Right atrium auricular region (tissue), 2 donors: ENCODE data around the gene LRP1. TPM values are rescaled to one million over a fixed set of nuclear protein-coding genes. Genes with fewer than 3 reads are reported as not detected.

Experiments used
- DNase-seq: peaks from one replicate; pipeline ENCODE4 v3.0.0-alpha.2; 2019; ENCODE audit warnings: low spot score
- H3K27ac ChIP-seq, 2 donors: fragments of 200-600 bp; sonication (generic); 1 replicate in 1 of 2; 2 replicates in 1 of 2; pipeline ENCODE4 v1.5.1; 2016 to 2019
- H3K27me3 ChIP-seq, 2 donors: fragments of 200-600 bp; sonication (generic); one replicate each; pipeline versions ENCODE4 v1.5.1 to v1.6.0; 2017 to 2019
- H3K36me3 ChIP-seq: fragments of 200-600 bp; sonication (generic); one replicate; pipeline ENCODE4 v1.5.1; 2016
- H3K4me1 ChIP-seq, 2 donors: fragments of 200-600 bp; sonication (generic); one replicate each; pipeline versions ENCODE4 v1.5.1 to v1.6.0; 2017 to 2019
- H3K4me3 ChIP-seq, 2 donors: fragments of 200-600 bp; sonication (generic); 1 replicate in 1 of 2; 2 replicates in 1 of 2; pipeline ENCODE4 v1.5.1; 2017 to 2019; ENCODE audit warnings: mild to moderate bottlenecking in 1 of 2, moderate library complexity in 1 of 2
- H3K9me3 ChIP-seq, 2 donors: fragments of 200-600 bp; sonication (generic); one replicate each; pipeline ENCODE4 v1.5.1; 2019
- CTCF ChIP-seq, 2 donors: fragments of 200-600 bp; sonication (generic); IDR thresholded peaks; one replicate each; pipeline ENCODE4 v1.5.1; 2019; ENCODE audit warnings: antibody characterized with exemption in 2 of 2
- total RNA-seq, 2 donors: library from RNA; depleted of rRNA; stranded (reverse); fragments of >200 nt; gene quantifications; one replicate each; pipeline ENCODE4 v1.1.0, GENCODE V29; 2016

The LRP1 gene
- total RNA-seq, 2 donors from 2014 or later: 89.4 to 211 TPM

GRCh38 chr12:57092876-57093414 lies 35.3 kb upstream of the LRP1 start:
- H3K4me3 ChIP-seq: no peak overlapping the region
- H3K27me3 ChIP-seq: no peaks in the 10 kb centered on the region
- DNase-seq: no peak
- H3K9me3 ChIP-seq: no peaks in the 10 kb centered on the region
- peaks cover 55% of the 10 kb centered on the region for H3K36me3 ChIP-seq
- no peak for TF ChIP-seq CTCF (IDR thresholded peaks at IDR 0.05)
- peaks cover 0 to 56% of the 10 kb centered on the region in 2 donors for H3K4me1 ChIP-seq
- peak overlapping the region; percentile 74 for H3K27ac ChIP-seq

GRCh38 chr12:57093415-57094207 lies 34.7 kb upstream of the LRP1 start:
- peak in 1 of 2 donors; percentile 58 for TF ChIP-seq CTCF (IDR thresholded peaks at IDR 0.05)
- peaks cover 0 to 51% of the 10 kb centered on the region in 2 donors for H3K4me1 ChIP-seq
- H3K9me3 ChIP-seq: no peaks in the 10 kb centered on the region
- peak; percentile 82 for DNase-seq
- peak overlapping the region in 1 of 2 donors; percentile 9 for H3K4me3 ChIP-seq
- no peaks in the 10 kb centered on the region for H3K27me3 ChIP-seq
- peak overlapping the region; percentile 74 for H3K27ac ChIP-seq
- peaks cover 61% of the 10 kb centered on the region for H3K36me3 ChIP-seq

GRCh38 chr12:57094208-57095160 lies 33.8 kb upstream of the LRP1 start:
- TF ChIP-seq CTCF (IDR thresholded peaks at IDR 0.05): no peak
- no peak for DNase-seq
- H3K27me3 ChIP-seq: no peaks in the 10 kb centered on the region
- peaks cover 69% of the 10 kb centered on the region for H3K36me3 ChIP-seq
- peak overlapping the region; percentile 74 for H3K27ac ChIP-seq
- H3K9me3 ChIP-seq: no peaks in the 10 kb centered on the region
- H3K4me3 ChIP-seq: peak overlapping the region in 1 of 2 donors; percentile 9
- peaks cover 0 to 51% of the 10 kb centered on the region in 2 donors for H3K4me1 ChIP-seq

- Histone ChIP-seq H3K36me3 (peaks cover 72% of the 10 kb centered on the region), H3K4me3 (no peak overlapping the region), H3K27me3 (no peaks in the 10 kb centered on the region), H3K9me3 (no peaks in the 10 kb centered on the region), H3K4me1 (peaks cover 0 to 44% of the 10 kb centered on the region in 2 donors), H3K27ac (no peak overlapping the region)
- no peak for DNase-seq
- TF ChIP-seq CTCF (IDR thresholded peaks at IDR 0.05): no peak
Observed at GRCh38 chr12:57095440-57095839, 32.8 kb upstream of the LRP1 start.

GRCh38 chr12:57096099-57096572 lies 32.1 kb upstream of the LRP1 start:
- no peak for DNase-seq
- no peak for TF ChIP-seq CTCF (IDR thresholded peaks at IDR 0.05)
- H3K4me3 ChIP-seq: no peak overlapping the region
- no peaks in the 10 kb centered on the region for H3K27me3 ChIP-seq
- H3K4me1 ChIP-seq: peaks cover 0 to 38% of the 10 kb centered on the region in 2 donors
- H3K27ac ChIP-seq: no peak overlapping the region
- no peaks in the 10 kb centered on the region for H3K9me3 ChIP-seq
- H3K36me3 ChIP-seq: peaks cover 70% of the 10 kb centered on the region
